SK-MEL-5 (cell line): ENCODE data around the gene RUFY2. TPM values are rescaled to one million over a fixed set of nuclear protein-coding genes. Genes with fewer than 3 reads are reported as not detected.
"Not testable (repeated sequence)": the region's sequence is repeated elsewhere in the genome, so short reads cannot be mapped to it uniquely, and the experiment has no call there.

Experiments
- DNase-seq: peaks from one replicate; pipeline ENCODE4 v3.0.0-alpha.2; 2016; ENCODE audit warnings: low read depth, low spot score
- in situ Hi-C: cut with HindIII; loops from 2 replicates; pipeline ENCODE4 v1.10.0; 2016; ENCODE audit warnings: low sequenced_read_pairs, high pct_unique_total_duplicates, low pct_unique_long_range_greater_than_20kb
- total RNA-seq: library from RNA; depleted of rRNA; stranded (reverse); fragments of >200 nt; shearing (Covaris generic); gene quantifications from 2 replicates; pipeline ENCODE4 v1.2.3, GENCODE V29; 2014

Gene RUFY2
- total RNA-seq, 1 experiment from 2014 or later, result 7.4 TPM

DNA sequence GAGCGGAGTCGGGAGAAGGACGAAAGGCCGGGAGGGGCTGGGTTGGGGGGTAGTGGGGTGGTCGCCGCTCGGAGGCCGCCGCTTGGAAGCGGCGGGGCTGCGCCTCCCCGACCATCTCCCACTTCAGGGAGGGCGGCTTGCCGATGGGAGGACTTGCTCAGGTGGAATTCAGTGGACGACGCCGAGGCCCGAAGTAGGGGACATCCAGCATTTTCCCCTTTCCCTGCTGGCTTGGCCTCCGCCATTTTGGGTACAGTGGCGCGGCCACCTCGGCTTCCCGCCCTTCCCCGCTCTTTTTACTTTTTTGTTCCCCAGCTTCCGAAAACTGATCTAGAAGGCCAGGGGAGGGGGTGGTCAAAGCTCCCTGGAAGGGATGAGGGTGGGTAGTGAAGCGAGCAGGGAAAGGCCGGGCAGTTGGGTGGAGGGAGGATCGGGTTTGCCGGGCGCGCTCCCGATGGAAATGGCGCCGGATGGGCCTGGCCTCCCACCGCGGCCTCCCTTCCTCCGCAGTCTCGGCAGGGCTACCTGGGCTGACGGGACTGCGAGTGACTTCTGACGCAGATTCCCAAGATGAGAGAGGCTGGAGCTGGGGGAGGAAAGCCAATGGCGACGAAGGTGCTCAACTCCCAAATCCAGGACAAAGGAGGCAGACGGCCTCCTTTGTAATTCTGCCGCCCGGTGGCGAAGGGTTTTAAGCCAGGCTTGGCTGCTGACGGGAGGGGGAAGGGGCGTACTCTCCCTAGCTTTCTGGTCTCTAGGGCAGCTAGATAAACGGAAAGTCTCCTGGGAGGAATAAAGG is 74.6 kb downstream of the RUFY2 start, which contains the start of gene PBLD:
PBLD (minus strand) TSS at position 670 of the 799 bp plus-strand sequence. CDS start 26,084 bp downstream, outside the sequence.
- in situ Hi-C loops, result no loop called here

DNA sequence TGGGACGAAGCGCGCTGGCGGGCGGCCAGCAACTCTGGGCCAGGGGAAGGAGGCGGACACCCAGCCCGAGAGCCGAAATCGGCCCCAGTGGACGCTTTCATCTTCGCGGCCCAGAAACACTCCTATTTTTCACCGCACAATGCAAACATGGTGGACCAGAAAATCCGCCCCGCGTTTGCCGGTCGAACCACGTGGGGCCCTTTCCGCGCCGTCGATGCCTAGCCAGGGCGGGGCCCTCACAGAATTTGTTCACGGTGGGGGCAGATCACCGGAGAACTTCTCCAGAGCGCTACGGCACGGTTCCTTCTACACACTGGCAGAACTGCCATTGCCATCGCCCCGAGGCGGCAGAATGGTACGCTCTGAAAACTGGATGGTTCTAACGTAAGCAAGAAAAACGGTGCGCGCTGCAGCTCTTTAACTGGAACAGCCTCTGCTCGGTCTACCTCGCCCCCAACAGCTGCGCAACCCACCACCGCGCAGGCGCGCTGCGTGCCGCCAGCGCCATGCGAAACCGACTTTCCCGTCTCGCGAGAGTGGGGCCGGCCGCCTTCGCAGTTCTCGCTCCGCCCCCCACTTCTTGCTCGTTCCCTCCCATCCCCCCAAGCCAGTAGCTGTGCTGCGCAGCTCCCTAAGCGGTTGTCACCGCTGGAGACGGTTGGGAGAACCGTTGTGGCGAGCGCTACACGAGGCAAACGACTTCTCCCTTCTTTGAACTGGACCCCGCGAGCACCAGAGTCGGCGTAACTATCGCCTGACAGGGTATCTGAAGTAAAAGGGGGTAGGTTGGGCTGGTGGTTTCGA is 75.4 kb downstream of the RUFY2 start, which contains the start of gene HNRNPH3:
HNRNPH3 (plus strand) TSS at position 610 of the 804 bp plus-strand sequence. CDS start 5,158 bp downstream, outside the sequence.
- peak; percentile 95 for DNase-seq
- in situ Hi-C loops, result no loop called here

More for the DNA sequence above, 74.6 kb downstream of the RUFY2 start, which contains the start of gene PBLD:
- DNase-seq, result peak; percentile 76

DNA sequence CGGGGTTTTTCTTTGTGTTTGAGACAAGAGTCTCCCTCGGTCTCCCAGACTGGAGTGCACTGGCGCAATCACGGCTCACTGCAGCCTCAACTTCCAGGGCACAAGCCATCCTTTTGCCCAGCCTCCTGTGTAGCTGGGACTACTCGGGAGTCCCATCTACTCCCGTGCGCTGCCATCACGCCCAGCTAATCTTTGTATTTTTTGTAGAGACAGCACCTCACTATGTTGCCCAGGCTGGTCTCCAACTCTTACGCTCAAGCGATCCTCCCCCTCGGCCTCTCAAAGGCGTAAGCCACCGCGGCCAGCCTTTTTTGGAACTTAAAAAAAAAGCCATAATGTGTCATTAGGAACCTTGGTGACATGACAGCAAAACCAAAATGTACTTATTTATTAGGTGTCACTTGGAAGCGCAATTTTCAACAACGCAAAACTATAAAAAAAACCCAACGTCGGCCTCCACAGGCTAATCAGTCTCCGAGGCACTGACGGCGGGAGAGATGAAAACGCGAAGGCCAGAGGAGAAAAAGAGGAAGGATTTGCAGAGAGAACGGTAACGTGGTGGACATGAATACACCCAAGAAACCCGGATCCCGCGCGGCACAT is 76.1 kb downstream of the RUFY2 start:
- in situ Hi-C loops, result no loop called here

DNA sequence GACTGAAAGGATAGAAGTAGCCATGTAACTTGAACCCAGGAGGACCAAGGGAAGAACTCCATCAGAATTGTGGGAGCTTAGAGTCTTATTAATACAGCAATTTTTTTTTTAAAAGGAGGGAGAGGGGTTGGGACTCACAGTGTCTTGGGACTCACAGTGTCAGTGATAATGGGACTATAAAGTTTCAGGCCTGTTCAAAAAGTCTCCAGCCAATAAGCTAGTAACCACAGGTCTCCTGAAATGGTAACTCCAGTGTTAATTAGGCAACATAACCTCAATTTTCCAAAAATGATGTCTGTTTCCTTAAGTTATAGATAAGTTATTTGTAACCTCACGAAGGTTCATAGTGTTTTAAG is 77.6 kb downstream of the RUFY2 start:
- in situ Hi-C loops, result no loop called here
- DNase-seq, result no peak

More for the DNA sequence above, 76.1 kb downstream of the RUFY2 start:
- no peak for DNase-seq

DNA sequence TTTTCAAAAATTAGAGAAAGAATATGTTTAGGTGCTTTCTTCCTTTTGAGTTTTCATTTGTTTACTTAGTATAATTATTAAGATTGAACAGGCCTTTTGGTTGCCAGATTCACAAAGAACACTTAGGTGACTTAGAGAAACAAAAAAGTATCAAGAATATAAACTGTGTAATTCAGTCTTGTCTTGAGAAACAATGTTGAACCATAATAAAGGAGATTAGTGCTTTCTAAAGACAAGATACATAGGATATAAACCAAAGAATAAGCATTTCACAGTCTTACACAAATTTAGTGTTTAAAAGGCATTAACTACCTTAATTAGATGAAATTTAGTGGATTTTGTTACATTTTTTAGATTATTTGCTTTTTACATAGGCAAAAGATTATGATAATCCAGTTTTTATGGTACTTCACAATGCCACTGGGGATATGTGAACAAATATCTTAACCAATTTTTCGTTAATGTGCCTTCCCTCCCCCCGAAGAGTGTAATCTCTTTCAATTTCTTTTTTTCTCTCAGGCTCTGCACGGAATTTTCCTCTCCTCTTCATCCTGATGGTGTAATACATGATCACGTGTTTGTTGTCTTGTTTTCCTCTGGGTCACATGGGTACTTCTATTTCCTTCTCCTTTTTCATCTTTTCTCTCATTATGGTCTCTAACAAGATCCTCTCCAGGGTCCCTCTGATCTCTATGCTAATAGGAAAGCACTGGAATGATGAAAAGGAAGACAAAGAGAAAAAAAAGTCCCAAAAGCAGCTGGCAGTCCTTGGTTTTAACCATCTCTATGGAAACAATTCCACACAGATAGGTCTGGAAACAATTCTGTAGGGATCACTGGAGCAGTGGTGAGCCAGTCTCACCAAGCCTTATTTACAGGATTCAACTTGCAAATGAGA is 78.9 kb downstream of the RUFY2 start:
- DNase-seq, result peak; percentile 52
- in situ Hi-C loops, result no loop called here

DNA sequence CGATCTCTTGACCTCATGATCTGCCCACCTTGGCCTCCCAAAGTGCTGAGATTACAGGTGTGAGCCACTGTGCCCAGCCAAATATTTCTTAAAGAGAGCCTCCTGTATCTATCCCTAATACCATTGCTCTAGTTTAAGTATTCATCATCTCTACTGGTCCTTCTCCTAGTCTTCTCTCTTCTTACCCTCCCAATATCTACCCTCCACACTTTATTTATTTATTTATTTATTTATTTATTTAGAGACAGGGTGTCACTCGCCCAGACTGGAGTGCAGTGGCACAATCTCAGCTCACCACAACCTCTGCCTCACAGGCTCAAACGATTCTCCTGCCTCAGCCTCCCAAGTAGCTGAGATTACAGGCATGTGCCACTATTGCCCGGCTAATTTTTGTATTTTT is 82.7 kb downstream of the RUFY2 start:
- in situ Hi-C loops, result not testable (repeated sequence)

DNA sequence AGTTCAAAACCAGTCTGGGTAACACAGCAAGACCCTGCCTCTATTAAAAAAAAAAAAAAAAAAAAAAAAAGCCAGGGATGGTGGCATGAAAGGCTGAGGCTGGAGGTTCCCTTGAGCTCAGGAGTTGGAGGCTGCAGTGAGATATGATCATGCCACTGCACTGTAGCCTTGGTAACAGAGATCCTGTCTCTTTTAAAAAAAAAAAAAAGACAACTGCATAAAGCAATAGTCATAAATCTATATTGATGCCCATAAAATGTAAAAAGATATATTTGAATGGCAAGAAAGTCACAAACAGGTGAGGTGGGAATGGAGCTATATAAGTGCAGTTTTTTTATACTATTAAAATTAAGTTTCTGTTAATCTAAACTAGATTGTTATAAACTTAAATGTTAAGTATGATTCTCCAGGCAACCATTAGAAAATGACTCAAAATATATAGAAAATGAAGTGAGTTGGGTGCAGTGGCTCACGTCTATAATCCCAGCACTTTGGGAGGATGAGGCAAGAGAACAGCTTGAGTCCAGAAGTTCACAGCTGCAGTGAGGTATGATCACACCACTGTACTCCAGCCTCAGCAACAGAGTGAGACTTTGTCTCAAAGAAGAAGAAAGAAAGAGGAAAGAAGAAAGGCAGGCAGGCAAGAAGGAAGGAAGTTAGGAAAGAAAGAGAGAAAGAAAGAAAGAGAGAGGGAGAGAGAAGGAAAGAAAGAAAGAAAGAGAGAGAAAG is 88.6 kb downstream of the RUFY2 start:
- in situ Hi-C loops, result no loop called here
- no peak for DNase-seq

More for the DNA sequence above, 82.7 kb downstream of the RUFY2 start:
- not testable (repeated sequence) for DNase-seq

DNA sequence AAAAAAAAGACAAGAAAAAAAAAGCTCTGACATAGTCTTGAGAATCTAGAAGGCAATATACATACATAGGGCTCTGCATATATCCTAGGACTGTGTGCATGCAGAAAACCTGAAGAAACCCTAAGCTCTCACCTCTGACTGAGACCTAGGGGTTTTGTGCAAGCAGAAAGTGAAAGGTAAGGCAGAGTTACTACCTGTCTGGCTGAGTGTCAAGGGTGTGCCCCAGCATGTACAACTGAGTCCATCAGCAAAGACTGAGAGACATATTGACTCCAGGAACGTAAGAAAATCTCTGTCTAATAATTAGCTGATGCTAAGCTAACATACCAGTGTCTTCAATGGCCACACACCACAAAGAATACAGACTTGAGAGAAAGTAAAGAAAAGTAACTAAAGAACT is 91.5 kb downstream of the RUFY2 start:
- in situ Hi-C loops, result no loop called here
- no peak for DNase-seq

DNA sequence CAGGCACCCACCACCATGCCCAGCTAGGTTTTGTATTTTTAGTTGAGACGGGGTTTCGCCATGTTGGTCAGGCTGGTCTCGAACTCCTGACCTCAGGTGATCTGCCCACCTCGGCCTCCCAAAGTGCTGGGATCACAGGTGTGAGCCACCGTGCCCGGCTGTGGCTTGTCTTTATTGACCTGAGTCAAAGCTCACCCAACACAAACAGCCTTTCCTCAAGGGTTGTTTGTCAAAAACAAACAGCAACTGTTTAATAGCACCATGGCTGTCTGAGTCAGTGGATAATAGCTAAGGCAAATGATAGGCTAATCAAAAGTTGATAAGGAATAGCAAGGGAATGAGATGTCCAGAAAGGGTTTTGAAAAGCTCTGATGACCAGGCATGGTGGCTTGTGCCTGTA is 92.1 kb downstream of the RUFY2 start:
- DNase-seq, in situ Hi-C loops: not testable (repeated sequence)

DNA sequence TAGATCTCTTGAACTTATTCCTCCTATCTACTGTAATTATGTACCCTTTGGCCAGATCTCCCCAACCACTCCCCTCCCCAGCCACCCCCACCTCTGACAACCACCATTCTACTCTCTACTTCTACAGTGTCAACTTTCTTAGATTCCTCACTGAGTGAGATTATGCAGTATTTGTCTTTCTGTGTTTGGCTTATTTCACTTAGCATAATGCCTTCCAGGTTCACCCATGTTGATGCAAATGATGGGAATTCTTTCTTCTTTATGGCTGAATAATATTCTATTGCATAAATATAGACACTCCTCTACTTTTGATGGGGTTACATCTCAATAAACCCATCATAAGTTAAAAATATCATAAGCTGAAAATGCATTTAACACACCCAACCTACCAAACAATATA is 96.5 kb downstream of the RUFY2 start:
- DNase-seq, result no peak
- in situ Hi-C loops, result no loop called here

DNA sequence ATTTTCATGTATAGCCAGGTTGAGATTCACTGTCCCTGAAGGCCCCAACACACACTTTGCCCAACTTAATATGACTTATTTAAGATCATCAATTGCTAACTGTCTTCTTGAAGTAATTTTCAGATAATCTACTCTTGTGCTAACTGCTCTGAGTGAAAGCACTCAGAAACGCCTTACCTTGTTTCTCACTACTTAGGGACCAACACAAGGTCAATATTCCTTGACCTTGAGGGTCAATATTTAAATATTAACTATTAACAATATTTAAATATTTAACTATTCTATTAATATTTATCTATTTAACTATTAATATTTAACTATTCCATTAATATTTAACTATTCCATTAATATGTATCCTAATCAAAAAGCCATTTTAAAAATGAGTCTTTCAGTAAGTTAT is 101.2 kb downstream of the RUFY2 start:
- in situ Hi-C loops, result no loop called here
- DNase-seq, result no peak

DNA sequence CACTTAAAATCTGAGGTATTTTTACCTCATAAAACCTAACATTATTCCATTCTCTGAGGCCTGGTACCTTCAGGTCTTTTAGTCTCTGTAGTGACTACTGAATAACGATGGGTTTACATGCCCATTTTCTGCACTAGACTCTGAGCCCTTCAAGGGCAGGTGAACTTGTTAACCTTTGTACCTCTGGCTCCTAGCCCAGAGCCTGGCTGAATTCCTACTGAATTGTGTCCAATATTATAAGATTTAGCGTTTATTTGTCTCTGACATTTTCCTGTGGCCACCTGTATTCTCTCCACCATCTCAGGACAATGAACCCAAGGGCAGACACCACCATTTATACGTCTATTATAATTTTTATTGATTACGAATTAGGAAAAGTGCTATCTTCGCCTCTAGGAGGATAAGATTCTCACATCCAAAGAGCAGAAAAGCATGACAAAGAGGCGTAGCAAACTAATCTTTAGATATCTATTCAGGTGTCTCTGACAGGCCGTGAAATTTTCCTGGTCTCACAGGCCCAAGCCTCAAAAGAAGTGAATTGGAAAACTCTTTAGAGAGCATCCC is 103.1 kb downstream of the RUFY2 start:
- no peak for DNase-seq
- in situ Hi-C loops, result no loop called here

DNA sequence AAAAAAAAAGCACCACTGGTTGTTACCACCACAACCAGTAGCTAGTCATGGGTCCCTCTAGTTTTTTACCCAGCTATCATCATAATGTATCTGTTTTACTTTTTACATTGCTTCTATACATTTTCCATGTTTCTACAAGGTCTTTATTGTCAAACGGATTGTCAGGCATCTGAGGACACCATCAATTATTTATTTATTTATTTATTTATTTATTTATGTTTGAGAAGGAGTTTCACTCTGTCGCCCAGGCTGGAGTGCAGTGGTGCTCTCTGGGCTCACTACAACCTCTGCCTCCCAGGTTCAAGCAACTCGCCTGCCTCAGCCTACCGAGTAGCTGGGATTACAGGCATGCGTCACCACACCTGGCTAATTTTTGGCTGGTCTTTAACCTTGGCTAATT is 104.2 kb downstream of the RUFY2 start:
- no peak for DNase-seq
- in situ Hi-C loops, result no loop called here

DNA sequence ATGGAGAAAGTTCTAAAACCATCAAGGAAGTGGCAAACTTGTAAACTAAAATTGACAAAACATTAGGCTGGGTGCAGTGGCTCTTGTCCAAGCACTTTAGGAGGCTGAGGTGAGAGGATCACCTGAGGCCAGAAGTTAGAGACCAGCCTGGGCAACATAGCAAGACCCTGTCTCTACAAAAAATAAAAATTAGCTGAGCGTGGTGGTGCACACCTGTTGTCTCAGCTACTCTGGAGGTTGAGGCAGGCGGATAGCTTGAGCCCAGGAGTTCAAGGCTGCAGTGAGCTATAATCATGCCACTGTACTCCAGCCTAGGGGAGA is 104.6 kb downstream of the RUFY2 start:
- in situ Hi-C loops, result no loop called here
- no peak for DNase-seq

DNA sequence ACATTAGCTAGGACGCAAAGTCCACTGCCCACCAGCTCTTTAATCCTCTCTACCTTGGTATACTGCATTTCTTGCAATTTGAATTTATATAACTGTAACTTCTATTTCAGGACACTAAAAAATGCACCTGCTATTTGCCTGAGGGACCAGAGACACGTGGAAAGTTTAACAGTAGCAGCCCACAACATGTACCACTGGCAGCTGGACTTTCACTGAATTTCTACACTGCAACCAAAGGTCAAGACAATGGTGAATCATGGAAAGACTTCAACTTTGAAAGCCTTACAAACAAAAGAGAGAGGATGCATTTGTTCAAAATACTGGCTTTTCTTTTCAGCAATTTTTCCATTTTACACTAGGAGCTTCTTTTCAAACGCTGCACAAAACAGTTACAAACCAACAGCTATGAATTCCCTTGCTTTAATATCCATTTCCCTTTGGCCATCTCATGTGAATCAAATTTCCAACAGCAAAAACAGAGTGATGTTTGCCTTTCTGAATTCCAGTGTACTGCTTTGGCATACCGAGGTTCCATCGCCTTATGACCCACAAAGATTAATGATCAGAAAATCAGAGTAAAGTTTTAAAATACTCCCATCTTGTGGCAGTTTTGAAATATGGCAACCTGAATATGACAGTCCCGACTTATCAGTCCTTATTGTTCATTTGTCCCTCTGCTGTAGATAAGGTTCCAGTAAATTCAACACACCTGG is 105.1 kb downstream of the RUFY2 start:
- DNase-seq, result peak; percentile 70
- in situ Hi-C loops, result no loop called here

DNA sequence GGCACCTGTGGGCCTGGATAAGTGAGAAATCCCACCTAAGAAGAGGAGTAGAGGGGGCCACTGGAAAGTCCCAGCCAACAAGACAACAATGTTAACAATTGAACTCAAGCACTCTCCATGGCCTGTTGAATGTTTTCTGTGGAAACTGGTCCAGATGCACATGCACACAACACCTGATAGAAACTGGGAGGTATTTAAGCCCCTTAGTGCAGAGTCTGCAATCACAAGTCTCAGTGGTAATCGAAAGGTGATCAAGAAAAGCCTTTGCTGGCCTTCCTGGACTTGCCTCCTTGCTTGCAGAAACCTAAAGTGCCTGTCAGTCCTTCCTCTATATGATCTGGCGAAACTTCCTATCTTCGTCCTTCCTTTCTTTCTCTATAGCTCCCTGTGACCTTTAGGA is 105.8 kb downstream of the RUFY2 start:
- in situ Hi-C loops, result no loop called here
- DNase-seq, result no peak
